GM21381 (cell line): ENCODE data around the gene PHRF1.
A peak's percentile ranks its signal among the peaks of the same experiment; 100 is the strongest.

ENCODE experiments used
- ATAC-seq: cut with Tn5 transposase; IDR thresholded peaks from one replicate; pipeline ENCODE4 v1.9.1; 2021; ENCODE audit warnings: mild to moderate bottlenecking, moderate library complexity; ENCODE audit not compliant: unreplicated experiment

The PHRF1 gene

GRCh38 chr11:538431-539051 is 37.7 kb upstream of the PHRF1 start:
- ATAC-seq = no peak

- no peak for ATAC-seq
Measured at GRCh38 chr11:539971-540481, 36.2 kb upstream of the PHRF1 start.

- ATAC-seq = no peak
Measured at GRCh38 chr11:540583-541432, 35.5 kb upstream of the PHRF1 start.

DNA sequence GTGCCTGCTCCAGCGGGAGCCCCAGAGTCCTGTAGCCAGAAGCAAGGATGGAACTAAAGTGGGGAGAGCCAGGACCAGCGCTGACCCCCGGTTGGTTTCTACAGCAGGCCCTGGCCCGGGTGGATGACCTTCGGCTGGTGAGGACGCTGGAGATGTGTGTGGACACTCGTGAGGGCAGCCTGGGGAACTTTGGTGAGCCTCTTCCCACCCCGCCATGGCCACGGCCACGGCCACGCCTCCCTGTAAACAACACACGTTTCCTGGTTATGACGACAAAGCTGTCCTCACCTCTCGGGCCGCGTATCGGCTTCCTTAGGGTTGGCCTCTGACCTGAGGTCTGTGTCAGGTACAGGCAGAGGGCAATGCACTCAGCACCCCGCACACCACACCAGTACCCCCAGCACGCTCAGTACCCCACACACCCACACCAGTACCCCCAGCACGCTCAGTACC is 34.8 kb upstream of the PHRF1 start:
- ATAC-seq = no peak

DNA sequence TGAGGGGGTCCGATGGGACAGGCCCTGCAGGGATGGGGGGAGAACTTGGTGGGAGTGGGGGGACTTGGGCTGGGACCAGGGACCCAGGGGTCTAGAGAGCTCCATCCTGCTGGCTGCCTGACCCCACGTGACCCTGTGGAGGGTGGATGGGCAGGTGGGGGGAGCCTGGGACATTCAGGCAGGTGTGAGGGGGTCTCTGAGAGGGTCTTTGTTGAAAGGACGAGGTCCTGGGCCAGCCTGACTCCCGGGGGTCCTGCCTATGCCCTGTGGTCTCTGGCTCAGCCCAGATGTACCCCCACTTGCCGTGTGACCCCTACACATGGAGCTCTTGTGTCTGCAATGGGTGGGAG is 31.5 kb upstream of the PHRF1 start:
- no peak for ATAC-seq

DNA sequence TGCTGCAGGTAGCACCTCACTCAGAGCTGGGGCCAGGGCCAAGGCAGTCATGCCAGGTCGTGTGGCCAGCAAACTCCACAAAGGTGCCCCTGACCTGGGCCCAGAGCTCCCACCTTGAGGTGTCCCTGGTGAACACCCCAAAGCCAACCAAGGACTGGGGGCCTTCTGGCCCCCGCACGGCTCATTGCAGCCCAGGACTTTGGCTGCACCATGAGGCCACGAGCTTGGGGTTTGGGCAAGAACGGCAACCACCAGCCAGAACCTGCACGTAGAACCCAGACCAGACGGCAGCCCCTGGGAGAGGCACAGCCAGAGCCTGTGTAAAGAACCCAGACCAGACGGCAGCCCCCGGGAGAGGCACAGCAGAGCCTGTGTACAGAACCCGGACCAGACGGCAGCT is 31.1 kb upstream of the PHRF1 start:
- no peak for ATAC-seq

DNA sequence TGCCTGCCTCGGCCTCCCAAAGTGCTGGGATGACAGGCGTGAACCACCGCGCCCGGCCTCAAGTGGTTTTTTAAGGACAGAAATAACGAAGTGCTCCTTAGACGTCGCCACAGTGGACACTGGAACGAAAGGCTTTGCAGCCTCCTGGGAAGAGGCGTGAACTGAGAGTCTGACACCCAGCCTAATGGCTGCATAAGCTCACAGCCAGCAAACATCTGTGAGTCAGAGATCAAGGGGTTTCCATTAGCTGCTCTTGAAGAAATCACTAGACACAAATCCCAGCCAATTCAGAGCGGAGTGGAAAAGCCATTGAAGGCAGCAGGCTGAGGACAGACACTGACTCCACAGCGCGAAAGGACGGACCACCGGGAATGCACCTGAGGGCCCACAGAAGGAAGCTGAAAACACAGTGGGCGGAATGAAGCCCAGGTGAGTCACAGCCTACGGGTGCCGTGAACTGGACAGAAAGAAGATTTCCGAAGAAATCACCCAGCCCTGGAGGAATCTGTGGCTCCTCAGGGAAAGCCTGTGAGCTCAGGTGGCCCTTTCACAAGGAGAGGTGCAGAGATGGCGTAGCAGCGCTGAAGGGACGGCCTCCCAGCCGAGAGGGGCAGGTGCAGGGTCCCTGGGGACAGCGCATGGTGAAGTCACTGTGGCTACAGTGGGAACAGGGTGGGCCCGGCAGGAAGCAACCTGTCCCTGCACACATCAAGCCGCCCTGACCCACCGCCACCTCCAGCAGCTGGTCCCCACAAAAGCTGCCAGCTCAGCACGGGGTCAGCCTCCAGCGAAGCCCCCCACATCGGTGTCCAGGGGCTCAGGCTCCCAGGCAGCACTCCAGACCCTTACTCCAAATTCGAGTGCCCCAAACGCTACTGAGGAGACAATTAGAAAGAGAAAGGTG is 27.3 kb upstream of the PHRF1 start:
- no peak for ATAC-seq

DNA sequence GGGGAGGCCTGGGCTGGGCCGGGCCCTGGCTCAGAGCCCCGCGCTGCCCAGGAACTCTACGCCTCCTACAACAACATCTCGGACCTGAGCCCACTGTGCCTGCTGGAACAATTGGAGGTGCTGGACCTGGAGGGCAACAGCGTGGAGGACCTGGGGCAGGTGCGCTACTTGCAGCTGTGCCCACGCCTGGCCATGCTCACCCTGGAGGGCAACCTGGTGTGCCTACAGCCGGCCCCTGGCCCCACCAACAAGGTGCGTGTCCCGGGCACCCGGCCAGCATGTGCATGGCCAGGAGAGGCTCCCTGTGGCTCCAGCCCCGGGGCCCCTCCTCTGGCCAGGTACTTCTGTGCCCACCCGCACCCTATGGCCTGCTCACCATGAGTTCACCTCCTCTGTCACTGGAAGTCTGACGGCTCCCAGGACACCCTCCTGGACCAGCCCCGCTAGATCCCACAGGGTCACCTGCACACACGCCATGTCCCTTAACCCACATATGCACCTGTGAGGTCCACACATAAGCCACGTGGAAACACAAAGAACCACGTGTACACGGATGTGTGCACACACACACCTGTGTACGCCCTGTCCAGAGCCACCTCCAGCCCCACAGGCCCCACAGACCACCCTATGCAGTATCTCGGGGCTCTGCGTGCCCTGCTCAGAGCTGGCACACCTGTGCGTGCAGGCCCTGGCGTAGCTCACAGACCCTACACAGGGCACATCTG is 26.1 kb upstream of the PHRF1 start:
- no peak for ATAC-seq

DNA sequence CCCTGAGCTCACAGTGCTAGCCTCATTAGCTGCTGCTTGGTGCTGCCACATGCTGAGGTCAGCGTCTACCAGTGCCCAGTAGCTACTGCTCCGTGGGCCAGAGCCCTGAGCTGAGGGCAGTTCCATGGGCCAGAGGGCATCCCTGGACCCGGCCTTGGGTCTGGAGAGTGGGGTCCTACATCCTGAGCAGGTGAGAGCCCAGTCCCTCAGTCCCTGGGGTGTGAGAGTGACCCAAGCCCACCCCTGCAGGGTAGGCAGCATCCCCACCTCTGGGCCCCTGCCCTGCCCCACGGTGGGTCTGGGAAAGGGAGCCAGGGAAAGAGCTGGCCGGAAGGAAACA is 25.6 kb upstream of the PHRF1 start:
- no peak for ATAC-seq

- no peak for ATAC-seq
Measured at GRCh38 chr11:551131-551530, 25.1 kb upstream of the PHRF1 start.

DNA sequence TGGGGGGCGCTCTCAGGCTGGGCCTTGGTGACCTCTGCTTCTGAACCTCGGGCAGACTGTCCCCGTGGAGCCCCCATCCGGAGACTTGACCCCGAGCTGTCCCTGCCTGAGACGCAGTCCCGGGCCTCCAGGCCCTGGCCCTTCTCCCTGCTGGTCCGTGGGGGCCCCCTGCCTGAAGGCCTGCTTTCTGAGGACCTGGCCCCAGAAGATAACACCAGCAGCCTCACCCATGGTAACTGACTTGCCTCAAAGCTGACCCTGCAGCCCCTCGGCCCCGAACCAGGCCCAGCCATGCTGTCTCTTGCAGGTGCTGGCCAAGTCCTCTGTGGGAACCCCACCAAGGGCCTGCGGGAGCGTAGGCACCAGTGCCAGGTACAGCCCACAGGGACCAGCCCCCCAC is 24.7 kb upstream of the PHRF1 start:
- no peak for ATAC-seq

DNA sequence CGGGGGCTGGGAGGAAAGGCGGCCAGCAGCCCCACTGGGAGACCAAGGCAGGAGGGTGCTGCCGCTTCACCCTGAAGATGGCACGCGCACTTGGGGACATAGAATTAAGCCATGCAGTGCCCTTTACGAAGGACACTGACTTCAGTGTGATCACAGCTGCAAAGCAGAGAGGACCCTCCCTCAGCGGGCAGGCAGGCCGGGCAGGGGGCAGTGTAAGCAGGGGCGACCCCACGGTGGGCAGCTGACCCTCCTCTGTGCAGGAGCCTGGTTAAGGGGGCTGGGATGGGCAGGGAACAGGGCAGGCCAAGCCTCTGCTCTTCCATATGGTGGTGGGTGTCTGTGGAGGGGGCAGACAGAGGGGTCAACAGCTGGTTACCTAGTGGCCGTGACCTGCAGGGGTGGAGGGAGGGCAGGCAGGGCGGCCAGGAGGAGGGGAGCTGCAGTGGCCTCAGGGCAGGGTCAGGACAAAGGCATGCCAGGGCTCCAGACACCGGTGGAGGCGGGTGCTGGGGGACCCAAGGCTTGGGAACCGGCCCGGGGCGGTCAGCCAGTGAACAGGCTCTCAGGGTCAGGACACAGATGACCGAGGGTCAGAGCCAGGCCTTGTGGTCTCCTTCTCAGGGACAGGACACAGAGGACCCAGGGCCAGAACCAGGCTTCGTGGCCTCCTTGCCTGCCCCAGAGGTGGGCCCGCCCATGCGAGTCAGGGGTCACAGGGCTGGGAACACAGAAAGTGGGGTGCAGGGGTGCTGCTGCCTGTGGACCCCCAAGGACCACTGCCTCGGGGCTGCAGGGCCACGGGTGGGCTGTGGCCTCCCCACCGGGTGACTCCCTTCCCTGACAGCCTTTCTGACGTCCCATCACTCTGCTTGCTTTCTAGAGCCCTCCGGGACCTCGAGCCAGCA is 22.9 kb upstream of the PHRF1 start:
- ATAC-seq = no peak

- no peak for ATAC-seq
Measured at GRCh38 chr11:553988-554340, 22.3 kb upstream of the PHRF1 start.

DNA sequence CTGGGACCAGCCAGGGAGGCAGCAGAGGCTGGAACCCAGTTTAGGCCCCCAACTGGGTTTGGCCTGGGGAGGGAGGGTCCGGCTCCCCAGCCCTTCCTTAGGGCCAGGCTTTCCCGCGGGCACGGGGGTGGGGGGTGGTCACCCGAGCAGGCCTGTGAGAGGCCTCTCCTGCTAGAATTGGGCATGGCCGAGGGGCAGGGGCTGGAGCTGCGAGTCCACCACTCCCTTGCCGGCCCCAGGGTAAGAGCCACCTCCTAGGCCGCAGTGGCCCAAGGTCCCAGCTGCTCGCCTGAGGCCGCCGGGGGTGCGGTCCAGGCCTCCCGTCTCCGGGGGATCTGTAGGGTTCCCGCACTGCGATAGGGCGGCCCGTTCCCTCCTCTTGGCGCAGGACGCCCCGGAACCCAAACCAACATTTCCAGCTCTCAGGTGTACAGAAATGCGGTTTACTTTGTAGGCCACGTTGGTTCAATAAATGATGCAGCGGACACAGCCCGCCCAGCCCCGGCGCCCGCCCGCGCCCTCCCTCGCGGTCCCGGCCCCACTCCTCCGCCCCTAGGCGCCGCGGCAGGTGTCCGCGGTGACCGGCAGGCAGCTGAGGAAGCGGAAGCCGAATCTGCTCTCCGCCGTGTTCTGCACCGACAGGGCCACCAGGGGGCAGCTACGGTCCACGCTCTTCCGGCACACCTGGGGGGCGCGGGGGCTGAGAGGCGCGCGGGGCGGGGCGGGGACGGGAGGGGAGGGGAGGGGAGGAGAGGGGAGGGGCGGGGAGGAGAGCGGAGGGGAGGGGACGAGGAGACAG is 21.6 kb upstream of the PHRF1 start:
- peak; percentile 56 for ATAC-seq

GRCh38 chr11:555227-555779 is 21.0 kb upstream of the PHRF1 start:
- ATAC-seq = no peak

GRCh38 chr11:555780-556661 is 20.2 kb upstream of the PHRF1 start:
- ATAC-seq = no peak

- no peak for ATAC-seq
Measured at GRCh38 chr11:556662-557256, 19.5 kb upstream of the PHRF1 start.
